Measurements from ENCODE around the gene SLC37A3. TPM values are rescaled to one million over a fixed set of nuclear protein-coding genes. Genes with fewer than 3 reads are reported as not detected.

The SLC37A3 gene
- total and polyA plus RNA-seq, 2 donors (not counting 1 experiment from before 2014, with no cell fraction given) = 53.5 to 81.7 TPM

DNA sequence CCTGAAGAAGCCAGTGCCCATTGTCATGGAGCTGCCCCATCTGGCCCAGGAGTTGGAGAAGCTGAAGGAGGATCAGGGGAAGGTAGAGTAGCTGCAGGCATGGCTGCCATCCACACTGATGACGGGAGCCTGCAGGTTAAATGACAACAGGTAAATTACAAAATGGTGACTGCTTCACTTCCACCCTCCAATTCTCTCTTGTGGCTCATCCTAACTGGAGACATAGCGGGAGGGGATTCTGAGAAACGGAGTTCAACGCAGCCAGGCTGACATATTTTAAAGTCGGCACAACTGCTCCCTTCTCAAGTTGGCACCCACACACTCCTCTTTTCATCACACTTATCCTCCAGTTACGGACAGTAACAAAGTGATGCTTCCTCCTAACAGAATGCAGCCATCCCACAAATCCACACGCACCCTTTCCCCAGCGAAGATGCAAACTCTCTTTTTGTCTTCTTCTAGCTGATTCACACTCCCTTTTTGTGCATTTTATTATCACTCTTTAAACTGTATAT is 103.0 kb downstream of the SLC37A3 start:
- no peak overlapping the region for H3K9ac ChIP-seq (ENCODE audit: insufficient read depth, low read length)
- H3K4me3 ChIP-seq (replicated peaks in 1 of 4; ENCODE audit: control extremely low read depth in 1 of 4, insufficient read depth in 1 of 4, low read depth in 3 of 4, low read length in 4 of 4) = no peak overlapping the region
- no peak overlapping the region for H3K27ac ChIP-seq (ENCODE audit: insufficient read depth, low read length)
- H3K4me1 ChIP-seq (ENCODE audit: control insufficient read depth, extremely low read depth, insufficient read depth, low read length) = no peaks in the 10 kb centered on the region
- no peak overlapping the region for H3K4me2 ChIP-seq (ENCODE audit: extremely low read depth, insufficient read depth, low read length)
- H3K79me2 ChIP-seq (ENCODE audit: control insufficient read depth, insufficient read depth, low read length) = no peaks in the 10 kb centered on the region
- no peaks in the 10 kb centered on the region for H3K27me3 ChIP-seq (ENCODE audit: control insufficient read depth, insufficient read depth, low read length)
- no peaks in the 10 kb centered on the region for H3K9me3 ChIP-seq (ENCODE audit: control insufficient read depth, insufficient read depth, low read depth, low read length)
- no peaks in the 10 kb centered on the region for H3K36me3 ChIP-seq (ENCODE audit: control insufficient read depth, insufficient read depth, low read length)
- no peak for DNase-seq (ENCODE audit: low read depth in 2 of 2)
- TF ChIP-seq, protein P1, sequence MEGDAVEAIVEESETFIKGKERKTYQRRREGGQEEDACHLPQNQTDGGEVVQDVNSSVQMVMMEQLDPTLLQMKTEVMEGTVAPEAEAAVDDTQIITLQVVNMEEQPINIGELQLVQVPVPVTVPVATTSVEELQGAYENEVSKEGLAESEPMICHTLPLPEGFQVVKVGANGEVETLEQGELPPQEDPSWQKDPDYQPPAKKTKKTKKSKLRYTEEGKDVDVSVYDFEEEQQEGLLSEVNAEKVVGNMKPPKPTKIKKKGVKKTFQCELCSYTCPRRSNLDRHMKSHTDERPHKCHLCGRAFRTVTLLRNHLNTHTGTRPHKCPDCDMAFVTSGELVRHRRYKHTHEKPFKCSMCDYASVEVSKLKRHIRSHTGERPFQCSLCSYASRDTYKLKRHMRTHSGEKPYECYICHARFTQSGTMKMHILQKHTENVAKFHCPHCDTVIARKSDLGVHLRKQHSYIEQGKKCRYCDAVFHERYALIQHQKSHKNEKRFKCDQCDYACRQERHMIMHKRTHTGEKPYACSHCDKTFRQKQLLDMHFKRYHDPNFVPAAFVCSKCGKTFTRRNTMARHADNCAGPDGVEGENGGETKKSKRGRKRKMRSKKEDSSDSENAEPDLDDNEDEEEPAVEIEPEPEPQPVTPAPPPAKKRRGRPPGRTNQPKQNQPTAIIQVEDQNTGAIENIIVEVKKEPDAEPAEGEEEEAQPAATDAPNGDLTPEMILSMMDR (conservative IDR thresholded peaks at IDR 0.05 in 1 of 2, IDR thresholded peaks at IDR 0.05 in 1 of 2; ENCODE audit: low read depth in 1 of 2, low read length in 2 of 2) = no peak
- TF ChIP-seq EZH2 (IDR thresholded peaks at IDR 0.05; ENCODE audit: low read length, missing control alignments) = no peak
- no peak overlapping the region for H2AFZ ChIP-seq (ENCODE audit: low read length)
- H4K20me1 ChIP-seq (ENCODE audit: control insufficient read depth, extremely low read depth, insufficient read depth, low read length) = no peaks in the 10 kb centered on the region

DNA sequence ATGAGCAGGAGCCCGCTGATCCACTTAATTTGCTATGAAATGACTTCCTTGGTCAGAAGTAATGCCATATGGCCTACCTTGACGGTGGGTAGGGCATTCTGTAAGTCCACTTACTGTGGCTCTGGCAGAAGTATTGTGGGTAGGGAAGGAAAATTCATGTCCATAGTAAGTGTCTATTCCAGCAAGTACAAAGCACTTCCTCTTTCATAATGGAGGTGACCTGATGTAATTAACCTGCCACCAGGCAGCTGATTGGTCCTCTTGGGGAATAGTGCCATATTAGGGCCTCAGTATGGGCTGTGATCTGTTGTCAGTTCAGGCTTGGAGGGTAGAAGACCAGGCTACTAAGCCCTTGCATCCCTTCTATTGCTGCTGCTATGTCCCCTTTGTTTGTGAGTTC is 103.9 kb downstream of the SLC37A3 start:
- H3K9ac ChIP-seq (ENCODE audit: insufficient read depth, low read length) = no peak overlapping the region
- no peaks in the 10 kb centered on the region for H3K27me3 ChIP-seq (ENCODE audit: control insufficient read depth, insufficient read depth, low read length)
- H3K4me2 ChIP-seq (ENCODE audit: extremely low read depth, insufficient read depth, low read length) = no peak overlapping the region
- no peaks in the 10 kb centered on the region for H3K79me2 ChIP-seq (ENCODE audit: control insufficient read depth, insufficient read depth, low read length)
- H2AFZ ChIP-seq (ENCODE audit: low read length) = no peak overlapping the region
- H3K4me1 ChIP-seq (ENCODE audit: control insufficient read depth, extremely low read depth, insufficient read depth, low read length) = no peaks in the 10 kb centered on the region
- no peak overlapping the region for H3K4me3 ChIP-seq (replicated peaks in 1 of 4; ENCODE audit: control extremely low read depth in 1 of 4, insufficient read depth in 1 of 4, low read depth in 3 of 4, low read length in 4 of 4)
- no peak overlapping the region for H3K27ac ChIP-seq (ENCODE audit: insufficient read depth, low read length)
- no peaks in the 10 kb centered on the region for H3K36me3 ChIP-seq (ENCODE audit: control insufficient read depth, insufficient read depth, low read length)
- no peaks in the 10 kb centered on the region for H4K20me1 ChIP-seq (ENCODE audit: control insufficient read depth, extremely low read depth, insufficient read depth, low read length)
- TF ChIP-seq EZH2 (IDR thresholded peaks at IDR 0.05; ENCODE audit: low read length, missing control alignments) = no peak
- TF ChIP-seq, protein P1 (conservative IDR thresholded peaks at IDR 0.05 in 1 of 2, IDR thresholded peaks at IDR 0.05 in 1 of 2; ENCODE audit: low read depth in 1 of 2, low read length in 2 of 2) = no peak
- H3K9me3 ChIP-seq (ENCODE audit: control insufficient read depth, insufficient read depth, low read depth, low read length) = no peaks in the 10 kb centered on the region
- no peak for DNase-seq (ENCODE audit: low read depth in 2 of 2)

DNA sequence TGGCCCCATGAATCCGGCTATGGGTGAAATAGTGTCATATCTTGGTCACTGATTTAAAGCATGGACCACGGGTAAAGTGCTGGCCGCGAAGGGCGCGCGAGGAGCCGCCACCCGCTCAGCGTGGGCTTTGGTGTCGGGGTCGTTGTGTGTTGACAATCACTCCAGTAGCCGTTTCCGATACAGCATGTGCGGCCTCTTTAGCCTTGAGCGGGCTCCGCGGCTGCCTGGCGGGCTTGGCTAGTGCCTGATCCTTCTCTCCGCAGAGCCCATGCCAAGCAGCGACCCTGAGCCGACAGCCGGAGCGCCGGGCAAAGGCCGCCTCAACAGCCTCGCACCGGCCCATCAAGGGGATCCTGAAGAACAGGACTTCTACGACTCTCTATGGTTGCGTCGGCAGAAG is 105.9 kb downstream of the SLC37A3 start:
- Histone ChIP-seq H4K20me1 (ENCODE audit: control insufficient read depth, extremely low read depth, insufficient read depth, low read length) (no peaks in the 10 kb centered on the region), H3K4me3 (replicated peaks in 1 of 4; ENCODE audit: control extremely low read depth in 1 of 4, insufficient read depth in 1 of 4, low read depth in 3 of 4, low read length in 4 of 4) (no peak overlapping the region), H3K4me2 (ENCODE audit: extremely low read depth, insufficient read depth, low read length) (no peak overlapping the region), H3K27me3 (ENCODE audit: control insufficient read depth, insufficient read depth, low read length) (no peaks in the 10 kb centered on the region), H3K79me2 (ENCODE audit: control insufficient read depth, insufficient read depth, low read length) (no peaks in the 10 kb centered on the region), H3K9me3 (ENCODE audit: control insufficient read depth, insufficient read depth, low read depth, low read length) (no peaks in the 10 kb centered on the region), H3K4me1 (ENCODE audit: control insufficient read depth, extremely low read depth, insufficient read depth, low read length) (no peaks in the 10 kb centered on the region), H3K9ac (ENCODE audit: insufficient read depth, low read length) (no peak overlapping the region), H2AFZ (ENCODE audit: low read length) (no peak overlapping the region), H3K27ac (ENCODE audit: insufficient read depth, low read length) (no peak overlapping the region), H3K36me3 (ENCODE audit: control insufficient read depth, insufficient read depth, low read length) (no peaks in the 10 kb centered on the region)
- TF ChIP-seq, protein P1 (conservative IDR thresholded peaks at IDR 0.05 in 1 of 2, IDR thresholded peaks at IDR 0.05 in 1 of 2; ENCODE audit: low read depth in 1 of 2, low read length in 2 of 2) = no peak
- TF ChIP-seq EZH2 (IDR thresholded peaks at IDR 0.05; ENCODE audit: low read length, missing control alignments) = no peak
- no peak for DNase-seq (ENCODE audit: low read depth in 2 of 2)
